ENCODE measurements around the gene LRRC74A.

Gene LRRC74A

DNA sequence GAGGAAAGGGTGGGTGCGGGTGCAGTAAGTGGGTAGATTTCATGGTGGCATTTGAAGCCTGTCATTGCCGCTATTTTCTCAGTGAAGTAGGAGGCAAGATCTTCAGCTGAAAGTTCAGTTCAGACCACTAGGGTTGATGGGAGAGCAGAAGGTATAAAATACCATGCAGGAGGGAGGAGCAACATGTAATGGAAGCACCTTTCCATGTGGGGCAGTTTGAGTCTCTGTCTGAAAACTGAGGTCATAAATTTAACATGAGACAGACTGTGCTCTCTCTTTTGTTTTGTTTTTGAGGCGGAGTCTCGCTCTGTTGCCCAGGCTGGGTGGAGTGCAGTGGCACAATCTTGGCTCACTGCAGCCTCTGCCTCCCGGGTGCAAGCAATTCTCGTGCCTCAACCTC is 22.7 kb downstream of the LRRC74A start:
- no peak overlapping the region for H3K27ac ChIP-seq

DNA sequence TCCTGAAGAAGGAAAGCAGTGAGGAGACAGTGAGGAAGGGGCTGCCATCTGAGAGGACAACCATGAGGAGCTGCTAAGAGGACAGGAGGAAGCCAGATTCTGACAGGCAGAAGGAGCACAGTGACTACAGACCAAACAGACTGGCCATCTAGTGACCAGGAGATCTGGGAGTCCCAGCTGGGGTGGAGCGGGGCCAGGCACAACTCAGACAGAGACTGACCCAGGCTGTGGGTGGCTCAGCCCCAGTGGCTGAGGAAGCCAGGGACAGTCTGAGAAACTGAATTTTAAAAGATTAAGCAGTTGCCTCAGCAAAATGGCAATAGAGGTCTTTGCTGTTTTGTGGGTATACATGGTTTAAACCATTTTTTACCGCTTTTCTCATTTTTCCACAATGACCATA is 28.9 kb downstream of the LRRC74A start:
- Histone ChIP-seq H3K27ac (no peak overlapping the region), H3K36me3 (ENCODE audit: control insufficient read depth, insufficient read depth, low read length) (no peaks in the 10 kb centered on the region), H3K4me1 (no peaks in the 10 kb centered on the region), H3K4me2 (ENCODE audit: low read length) (no peak overlapping the region), H3K4me3 (ENCODE audit: low read depth, low read length) (no peak overlapping the region), H3K9ac (no peak overlapping the region), H3K27me3 (ENCODE audit: control insufficient read depth, insufficient read depth, low read length) (no peaks in the 10 kb centered on the region), H3K9me3 (ENCODE audit: control insufficient read depth, low read length) (no peaks in the 10 kb centered on the region), H2AFZ (no peak overlapping the region), H3K79me2 (no peaks in the 10 kb centered on the region)
- TF ChIP-seq, protein P1, sequence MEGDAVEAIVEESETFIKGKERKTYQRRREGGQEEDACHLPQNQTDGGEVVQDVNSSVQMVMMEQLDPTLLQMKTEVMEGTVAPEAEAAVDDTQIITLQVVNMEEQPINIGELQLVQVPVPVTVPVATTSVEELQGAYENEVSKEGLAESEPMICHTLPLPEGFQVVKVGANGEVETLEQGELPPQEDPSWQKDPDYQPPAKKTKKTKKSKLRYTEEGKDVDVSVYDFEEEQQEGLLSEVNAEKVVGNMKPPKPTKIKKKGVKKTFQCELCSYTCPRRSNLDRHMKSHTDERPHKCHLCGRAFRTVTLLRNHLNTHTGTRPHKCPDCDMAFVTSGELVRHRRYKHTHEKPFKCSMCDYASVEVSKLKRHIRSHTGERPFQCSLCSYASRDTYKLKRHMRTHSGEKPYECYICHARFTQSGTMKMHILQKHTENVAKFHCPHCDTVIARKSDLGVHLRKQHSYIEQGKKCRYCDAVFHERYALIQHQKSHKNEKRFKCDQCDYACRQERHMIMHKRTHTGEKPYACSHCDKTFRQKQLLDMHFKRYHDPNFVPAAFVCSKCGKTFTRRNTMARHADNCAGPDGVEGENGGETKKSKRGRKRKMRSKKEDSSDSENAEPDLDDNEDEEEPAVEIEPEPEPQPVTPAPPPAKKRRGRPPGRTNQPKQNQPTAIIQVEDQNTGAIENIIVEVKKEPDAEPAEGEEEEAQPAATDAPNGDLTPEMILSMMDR (IDR thresholded peaks at IDR 0.05) = no peak

More for the DNA sequence above, 22.7 kb downstream of the LRRC74A start:
- Histone ChIP-seq H2AFZ (no peak overlapping the region), H3K4me1 (no peaks in the 10 kb centered on the region), H3K4me2 (ENCODE audit: low read length) (no peak overlapping the region), H3K27me3 (ENCODE audit: control insufficient read depth, insufficient read depth, low read length) (no peaks in the 10 kb centered on the region), H3K79me2 (no peaks in the 10 kb centered on the region), H3K36me3 (ENCODE audit: control insufficient read depth, insufficient read depth, low read length) (no peaks in the 10 kb centered on the region), H3K9me3 (ENCODE audit: control insufficient read depth, low read length) (no peaks in the 10 kb centered on the region), H3K4me3 (ENCODE audit: low read depth, low read length) (no peak overlapping the region), H3K9ac (no peak overlapping the region)
- TF ChIP-seq, protein P1 (IDR thresholded peaks at IDR 0.05) = no peak

DNA sequence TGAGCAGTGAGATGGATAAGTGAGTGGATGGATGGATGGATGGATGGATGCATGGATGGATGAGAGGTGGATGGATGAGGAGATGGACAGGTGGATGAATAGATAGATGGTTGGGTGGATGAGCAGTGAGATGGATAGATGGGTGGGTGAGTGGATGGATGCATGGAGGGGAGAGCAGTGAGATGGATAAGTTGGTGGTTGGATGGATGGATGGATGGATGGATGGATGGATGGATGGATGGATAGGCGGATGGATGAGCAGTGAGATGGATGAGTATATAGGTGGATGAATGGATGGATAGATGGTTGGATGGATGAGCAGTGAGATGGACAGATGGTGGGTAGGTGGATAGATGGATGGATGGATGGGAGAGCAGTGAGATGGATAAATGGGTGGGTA is 30.6 kb downstream of the LRRC74A start:
- TF ChIP-seq, protein P1 (IDR thresholded peaks at IDR 0.05) = no peak
- H3K79me2 ChIP-seq = no peaks in the 10 kb centered on the region
- no peaks in the 10 kb centered on the region for H3K9me3 ChIP-seq (ENCODE audit: control insufficient read depth, low read length)
- H3K4me2 ChIP-seq (ENCODE audit: low read length) = no peak overlapping the region
- no peaks in the 10 kb centered on the region for H3K4me1 ChIP-seq
- no peaks in the 10 kb centered on the region for H3K27me3 ChIP-seq (ENCODE audit: control insufficient read depth, insufficient read depth, low read length)
- H3K9ac ChIP-seq = no peak overlapping the region
- H3K4me3 ChIP-seq (ENCODE audit: low read depth, low read length) = no peak overlapping the region
- H3K27ac ChIP-seq = no peak overlapping the region
- no peaks in the 10 kb centered on the region for H3K36me3 ChIP-seq (ENCODE audit: control insufficient read depth, insufficient read depth, low read length)
- H2AFZ ChIP-seq = no peak overlapping the region

DNA sequence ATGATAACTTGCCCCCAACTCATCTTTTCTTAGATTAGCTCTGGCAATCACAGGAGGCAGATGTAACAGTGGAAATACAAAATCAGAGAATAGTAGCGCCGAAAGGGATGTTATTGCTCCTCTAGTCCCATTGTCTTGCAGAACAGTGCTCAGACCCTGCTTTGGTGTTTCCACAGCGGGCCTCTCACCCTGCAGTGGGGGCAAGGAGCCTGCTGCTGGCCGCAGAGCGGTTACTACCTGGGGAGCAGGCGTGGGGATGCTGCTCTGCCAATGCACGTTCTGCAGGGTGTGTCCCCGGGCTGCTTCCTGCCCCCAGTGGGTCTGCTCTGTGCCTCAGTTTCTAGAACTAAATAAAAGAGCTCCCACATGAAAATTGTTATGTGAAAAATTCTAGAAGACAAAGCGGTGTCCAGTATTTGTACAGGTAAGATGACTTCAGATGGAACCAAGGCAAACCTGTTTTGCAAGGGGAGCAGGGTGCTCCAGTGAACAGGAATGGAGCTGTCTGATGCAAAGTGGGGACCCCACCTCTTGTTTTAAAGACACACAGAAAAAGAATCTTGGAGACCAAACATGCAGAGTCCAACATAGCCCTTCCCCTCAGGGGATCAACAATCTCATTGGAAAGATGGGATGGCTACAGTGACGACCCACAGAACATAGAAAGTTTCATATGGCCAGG is 35.5 kb downstream of the LRRC74A start:
- TF ChIP-seq, protein P1 (IDR thresholded peaks at IDR 0.05) = no peak
- no peak overlapping the region for H2AFZ ChIP-seq
- no peaks in the 10 kb centered on the region for H3K4me1 ChIP-seq
- H3K79me2 ChIP-seq = no peaks in the 10 kb centered on the region
- H3K27me3 ChIP-seq (ENCODE audit: control insufficient read depth, insufficient read depth, low read length) = no peaks in the 10 kb centered on the region
- no peak overlapping the region for H3K27ac ChIP-seq
- H3K36me3 ChIP-seq (ENCODE audit: control insufficient read depth, insufficient read depth, low read length) = no peaks in the 10 kb centered on the region
- no peak overlapping the region for H3K4me2 ChIP-seq (ENCODE audit: low read length)
- H3K9ac ChIP-seq = no peak overlapping the region
- H3K9me3 ChIP-seq (ENCODE audit: control insufficient read depth, low read length) = no peaks in the 10 kb centered on the region
- no peak overlapping the region for H3K4me3 ChIP-seq (ENCODE audit: low read depth, low read length)
